HG03159 (cell line): ENCODE results near the gene EME2.

Experiments used
- ATAC-seq: cut with Tn5 transposase; IDR thresholded peaks from one replicate; pipeline ENCODE4 v1.9.1; 2021; ENCODE audit warnings: mild to moderate bottlenecking, moderate library complexity; ENCODE audit not compliant: unreplicated experiment

The EME2 gene

GRCh38 chr16:1766231-1766630 lies 6.4 kb upstream of the EME2 start:
- no peak for ATAC-seq

DNA sequence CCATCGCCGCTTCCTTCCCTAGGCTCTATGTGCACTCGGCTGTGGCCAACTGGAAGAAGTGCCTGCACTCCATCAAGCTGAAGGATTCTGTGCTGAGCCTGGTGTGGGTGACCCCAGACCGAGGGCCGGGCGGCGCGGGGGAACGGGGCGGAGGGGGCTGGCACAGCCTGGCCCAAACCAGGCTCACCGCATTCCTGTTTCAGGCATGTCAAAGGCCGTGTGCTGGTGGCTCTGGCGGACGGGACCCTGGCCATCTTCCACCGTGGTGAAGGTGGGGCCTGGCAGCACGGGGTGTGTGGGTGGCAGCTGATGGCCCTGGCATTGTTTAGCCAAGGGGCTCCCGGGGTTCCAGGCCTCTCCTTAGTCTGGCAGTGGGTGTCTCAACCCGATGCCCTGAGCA lies 5.9 kb upstream of the EME2 start:
- no peak for ATAC-seq

DNA sequence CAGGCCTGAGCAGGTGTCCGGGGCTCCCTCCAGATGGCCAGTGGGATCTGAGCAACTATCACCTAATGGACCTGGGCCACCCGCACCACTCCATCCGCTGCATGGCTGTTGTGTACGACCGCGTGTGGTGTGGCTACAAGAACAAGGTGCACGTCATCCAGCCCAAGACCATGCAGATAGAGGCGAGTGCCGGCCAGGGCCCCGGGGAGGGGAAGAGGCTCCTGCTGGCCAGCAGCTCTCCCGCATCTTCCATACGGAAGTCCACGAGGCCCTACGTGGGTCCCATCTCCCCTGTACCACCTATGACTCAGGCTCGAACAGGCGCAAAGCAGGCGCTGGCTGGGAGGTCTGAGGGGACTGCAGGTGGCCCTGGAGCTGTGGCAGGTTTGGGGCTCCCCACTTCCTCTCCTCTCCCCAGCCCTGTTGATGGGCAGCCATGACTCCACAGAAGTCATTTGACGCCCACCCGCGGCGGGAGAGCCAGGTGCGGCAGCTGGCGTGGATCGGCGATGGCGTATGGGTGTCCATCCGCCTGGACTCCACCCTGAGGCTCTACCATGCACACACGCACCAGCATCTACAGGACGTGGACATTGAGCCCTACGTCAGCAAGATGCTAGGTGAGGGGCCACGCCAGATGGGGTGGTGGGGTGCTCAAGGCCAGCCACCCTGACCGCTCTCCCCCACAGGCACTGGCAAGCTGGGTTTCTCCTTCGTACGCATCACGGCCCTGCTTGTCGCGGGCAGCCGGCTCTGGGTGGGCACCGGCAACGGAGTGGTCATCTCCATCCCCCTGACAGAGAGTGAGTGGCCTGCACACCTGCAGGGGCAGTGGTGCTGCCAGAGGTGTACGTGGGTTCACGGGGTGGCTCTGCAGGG lies 5.3 kb upstream of the EME2 start:
- no peak for ATAC-seq

DNA sequence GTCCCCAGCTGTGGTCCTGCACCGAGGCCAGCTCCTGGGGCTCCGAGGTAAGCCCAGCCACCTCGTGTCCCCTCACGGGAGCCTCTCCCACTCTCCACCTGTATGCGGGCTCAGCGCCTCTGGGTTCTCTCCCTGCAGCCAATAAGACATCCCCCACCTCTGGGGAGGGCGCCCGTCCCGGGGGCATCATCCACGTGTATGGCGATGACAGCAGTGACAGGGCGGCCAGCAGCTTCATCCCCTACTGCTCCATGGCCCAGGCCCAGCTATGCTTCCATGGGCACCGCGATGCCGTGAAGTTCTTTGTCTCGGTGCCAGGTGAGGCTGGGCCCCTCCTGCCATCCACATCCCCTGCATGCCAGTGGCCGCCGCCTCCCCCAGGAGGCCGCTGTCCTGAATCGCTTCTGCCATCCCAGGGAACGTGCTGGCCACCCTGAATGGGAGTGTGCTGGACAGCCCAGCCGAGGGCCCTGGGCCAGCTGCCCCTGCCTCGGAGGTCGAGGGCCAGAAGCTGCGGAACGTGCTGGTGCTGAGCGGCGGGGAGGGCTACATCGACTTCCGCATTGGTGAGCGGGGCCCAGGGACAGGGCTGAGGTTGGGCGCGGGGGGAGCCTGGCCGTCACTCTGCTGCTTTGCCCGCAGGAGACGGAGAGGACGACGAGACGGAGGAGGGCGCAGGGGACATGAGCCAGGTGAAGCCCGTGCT lies 4.4 kb upstream of the EME2 start:
- ATAC-seq: no peak

- no peak for ATAC-seq
These were observed 3.7 kb upstream of the EME2 start for GRCh38 chr16:1768767-1769401.

DNA sequence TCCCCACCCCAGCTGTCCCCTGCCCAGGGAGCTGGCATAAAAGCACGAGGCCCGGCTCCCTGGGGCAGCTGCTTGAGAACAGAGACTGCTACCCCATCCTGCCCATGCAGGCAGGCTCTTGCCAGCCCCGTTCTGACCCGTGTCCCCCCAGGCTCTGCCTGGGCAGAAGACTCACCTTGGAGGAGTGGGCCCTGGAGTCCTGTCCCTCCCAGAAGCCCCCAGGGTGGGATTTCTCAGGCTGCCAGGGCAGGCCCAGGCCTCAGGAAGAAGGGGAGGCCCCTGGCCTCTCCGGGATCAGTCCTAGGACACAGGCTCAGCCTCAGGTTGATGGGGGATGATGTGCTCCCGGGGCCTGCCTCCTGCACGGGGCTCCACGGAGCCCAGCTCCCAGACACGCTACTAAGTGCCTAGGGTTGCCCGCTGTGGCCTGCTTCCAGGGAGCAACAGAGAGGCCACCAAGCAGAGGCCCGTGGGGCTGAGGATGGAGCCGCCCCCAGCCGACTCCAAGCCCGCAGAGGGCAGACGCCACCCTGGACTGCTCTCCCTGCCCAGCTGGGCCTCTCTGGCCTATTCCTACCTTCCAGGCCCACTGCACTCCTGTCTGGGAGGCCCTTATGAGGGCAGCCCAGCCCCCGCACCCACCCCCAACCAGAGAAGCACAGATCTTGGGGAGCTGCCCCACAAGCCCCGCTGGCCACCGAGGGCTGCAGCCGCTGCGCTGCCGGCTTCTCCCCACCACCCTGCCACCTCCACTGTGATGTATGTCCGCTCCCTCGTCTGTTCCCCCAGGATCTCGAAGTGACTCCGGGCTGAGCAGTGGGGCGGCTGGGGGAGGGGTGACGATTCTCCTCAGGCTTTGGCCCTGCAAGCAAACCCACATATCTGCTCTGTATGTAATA lies 3.0 kb upstream of the EME2 start:
- no peak for ATAC-seq

GRCh38 chr16:1770328-1771187 lies 2.1 kb upstream of the EME2 start:
- no peak for ATAC-seq

GRCh38 chr16:1771188-1771863 lies 1.3 kb upstream of the EME2 start, which contains the start of gene NME3:
Gene NME3 (minus strand): TSS chr16:1771543. CDS start chr16:1771534, 9 bp downstream.
- no peak for ATAC-seq

DNA sequence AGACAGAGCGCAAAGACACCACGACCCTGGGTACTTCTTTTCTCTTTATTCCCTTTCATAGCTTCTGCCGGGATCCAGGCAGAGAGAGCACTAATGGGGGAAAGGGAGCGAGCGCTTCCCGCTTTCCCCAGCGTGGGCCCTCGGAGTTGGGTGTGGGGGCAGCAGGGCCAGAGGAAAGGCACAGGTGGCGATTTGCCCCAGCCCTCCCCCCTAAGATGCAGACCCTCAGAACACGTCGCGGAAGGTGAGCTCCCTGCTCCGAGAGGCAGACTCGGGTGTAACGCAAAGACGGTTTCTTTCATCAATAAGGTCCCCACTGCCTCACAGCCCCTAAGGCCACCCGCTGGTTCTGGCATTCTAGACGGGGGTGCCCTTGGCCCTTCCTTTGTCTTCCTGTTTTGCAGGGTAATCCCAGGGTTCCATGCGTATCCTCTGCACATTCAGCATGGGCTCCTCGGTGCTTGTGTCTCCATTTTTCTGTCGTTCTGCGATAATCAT lies 697 bp upstream of the EME2 start:
- ATAC-seq: no peak

DNA sequence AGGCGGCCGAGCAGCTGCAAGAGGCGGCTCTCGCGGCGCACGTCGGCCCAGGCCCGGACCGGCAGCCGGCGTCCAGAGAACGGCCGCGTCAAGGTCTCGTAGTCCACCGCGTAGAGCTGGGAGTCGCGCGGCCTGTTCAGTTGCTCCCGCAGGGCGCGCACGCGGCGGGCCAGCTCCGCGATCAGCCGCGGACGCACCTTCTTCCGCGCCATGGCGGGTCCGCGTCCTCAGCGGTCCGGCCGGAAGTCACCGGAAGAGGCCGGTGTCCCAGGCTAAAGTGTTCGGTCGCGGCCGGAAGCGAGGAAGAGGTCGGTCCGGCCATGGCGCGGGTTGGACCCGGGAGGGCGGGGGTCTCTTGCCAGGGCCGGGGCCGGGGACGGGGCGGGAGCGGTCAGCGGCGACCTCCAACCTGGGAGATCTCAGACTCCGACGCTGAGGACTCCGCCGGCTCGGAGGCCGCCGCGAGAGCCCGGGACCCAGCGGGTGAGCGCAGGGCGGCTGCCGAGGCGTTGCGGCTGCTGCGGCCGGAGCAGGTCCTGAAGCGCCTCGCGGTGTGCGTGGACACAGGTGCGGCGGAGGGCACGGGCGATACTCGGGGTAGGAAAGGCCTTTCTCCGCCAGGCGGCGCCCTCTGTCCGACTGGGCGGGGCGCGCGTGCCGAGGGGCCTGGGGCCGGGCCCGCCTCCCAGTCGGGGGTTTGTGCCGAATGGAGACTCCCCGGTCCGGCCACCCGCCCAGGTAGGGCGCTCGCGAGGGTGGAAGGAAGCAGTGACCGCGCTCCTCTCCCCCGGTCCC lies 495 bp downstream of the EME2 start, which contains the start of gene MRPS34:
TSS of gene MRPS34 (minus strand) at position 227 of the 795 bp plus-strand sequence. CDS start at position 212, 15 bp downstream.
- peak; percentile 40 for ATAC-seq

DNA sequence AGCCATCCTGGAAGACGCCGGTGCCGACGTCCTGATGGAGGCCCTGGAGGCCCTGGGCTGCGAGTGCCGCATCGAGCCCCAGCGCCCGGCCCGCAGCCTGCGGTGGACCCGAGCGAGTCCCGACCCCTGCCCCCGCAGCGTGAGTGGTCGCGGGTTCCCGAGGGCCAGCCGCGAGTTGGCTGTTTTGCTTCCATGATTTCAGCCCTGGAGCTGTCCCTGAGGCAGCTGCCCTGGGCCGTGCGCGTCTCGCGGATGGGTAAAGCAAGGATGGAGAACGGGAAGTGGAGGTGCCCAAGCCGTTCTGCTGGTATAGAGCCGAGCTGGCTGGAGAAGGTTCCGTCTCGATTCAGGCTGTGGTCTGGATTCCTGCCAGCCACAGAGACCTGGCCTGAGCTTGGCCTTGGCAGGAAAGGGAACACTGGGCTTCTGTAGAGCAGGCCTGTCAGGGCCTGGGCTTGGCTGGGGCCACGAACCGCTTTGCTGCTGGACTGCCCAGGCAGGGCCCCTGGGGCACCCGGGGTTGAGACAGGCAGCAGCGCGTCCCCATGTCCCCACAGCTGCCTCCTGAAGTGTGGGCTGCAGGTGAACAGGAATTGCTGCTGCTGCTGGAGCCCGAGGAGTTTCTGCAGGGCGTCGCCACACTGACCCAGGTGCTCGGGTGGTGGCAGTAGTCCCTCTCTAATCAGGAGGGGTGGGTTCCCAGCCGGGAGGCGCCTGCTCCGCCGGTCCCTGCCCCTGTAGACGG lies 1.3 kb downstream of the EME2 start:
- no peak for ATAC-seq

GRCh38 chr16:1774448-1774780 lies 1.8 kb downstream of the EME2 start:
- ATAC-seq: no peak

DNA sequence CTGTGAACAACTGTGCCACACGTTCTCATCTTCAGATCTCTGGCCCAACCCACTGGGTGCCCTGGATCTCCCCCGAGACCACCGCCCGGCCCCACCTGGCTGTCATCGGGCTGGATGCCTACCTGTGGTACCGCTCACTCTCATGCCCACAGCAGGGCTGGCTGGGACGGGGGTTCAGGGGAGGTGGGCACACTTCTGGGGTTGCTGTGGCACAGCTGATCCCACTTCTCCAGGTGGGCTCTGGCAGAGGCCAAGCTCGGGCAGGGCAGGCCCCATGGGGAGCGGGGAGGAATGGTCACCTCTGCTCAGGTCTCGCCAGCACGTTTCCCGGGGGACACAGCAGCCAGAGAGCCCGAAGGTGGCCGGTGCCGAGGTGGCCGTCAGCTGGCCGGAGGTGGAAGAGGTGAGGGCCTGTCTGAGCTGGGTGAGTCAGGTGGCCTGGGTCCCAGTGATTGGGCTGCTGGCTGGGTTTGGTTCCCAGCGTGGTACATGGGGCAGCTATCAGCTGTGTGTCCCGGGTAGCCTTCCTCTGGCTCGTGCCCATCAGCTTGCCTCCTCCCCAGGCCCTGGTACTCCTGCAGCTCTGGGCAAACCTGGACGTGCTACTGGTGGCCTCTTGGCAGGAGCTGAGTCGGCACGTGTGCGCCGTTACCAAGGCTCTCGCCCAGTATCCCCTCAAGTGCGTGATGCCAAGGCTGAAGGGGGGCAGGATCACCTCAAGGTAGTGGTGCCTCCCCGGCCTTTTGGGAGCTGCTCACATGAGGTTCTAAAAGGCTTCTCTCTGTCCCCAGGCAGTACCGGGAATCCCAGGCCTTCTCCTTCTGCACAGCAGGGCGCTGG lies 2.6 kb downstream of the EME2 start:
- no peak for ATAC-seq

DNA sequence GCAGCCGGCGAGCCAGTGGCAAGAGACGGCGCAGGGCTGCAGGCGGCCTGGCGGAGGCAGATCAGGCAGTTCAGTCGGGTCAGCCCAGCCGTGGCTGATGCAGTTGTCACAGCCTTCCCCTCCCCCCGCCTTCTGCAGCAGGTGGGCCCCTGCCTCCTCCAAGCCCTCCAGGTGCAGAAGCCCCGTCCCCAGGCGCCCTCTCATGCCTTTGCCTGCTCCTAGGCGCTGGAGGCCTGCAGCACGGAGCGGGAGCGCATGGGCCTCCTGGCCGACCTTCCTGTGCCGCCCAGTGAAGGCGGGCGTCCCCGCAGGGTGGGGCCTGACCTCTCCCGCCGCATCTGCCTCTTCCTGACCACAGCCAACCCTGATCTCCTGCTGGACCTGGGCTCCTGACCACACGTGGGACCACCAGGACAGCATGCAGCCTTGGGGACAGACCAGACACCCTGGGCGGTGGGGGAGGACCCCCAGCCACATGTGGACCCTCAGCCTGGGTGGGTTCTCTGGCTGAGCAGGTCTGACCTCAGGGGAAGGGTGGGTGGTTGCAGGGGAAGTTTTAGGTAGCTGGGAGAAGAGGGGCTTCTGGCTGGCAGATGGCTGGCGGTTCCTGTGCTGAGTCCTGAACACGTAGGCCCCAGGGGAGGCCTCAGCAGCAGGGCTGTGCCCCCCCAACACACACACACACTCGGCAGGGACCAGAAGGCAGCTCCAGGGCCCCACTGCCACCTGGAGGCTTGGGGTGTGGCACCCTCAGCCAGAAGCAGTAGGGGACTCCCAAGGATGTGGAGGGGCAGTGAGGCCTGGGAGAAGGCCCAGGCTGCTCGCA lies 3.4 kb downstream of the EME2 start:
- no peak for ATAC-seq

DNA sequence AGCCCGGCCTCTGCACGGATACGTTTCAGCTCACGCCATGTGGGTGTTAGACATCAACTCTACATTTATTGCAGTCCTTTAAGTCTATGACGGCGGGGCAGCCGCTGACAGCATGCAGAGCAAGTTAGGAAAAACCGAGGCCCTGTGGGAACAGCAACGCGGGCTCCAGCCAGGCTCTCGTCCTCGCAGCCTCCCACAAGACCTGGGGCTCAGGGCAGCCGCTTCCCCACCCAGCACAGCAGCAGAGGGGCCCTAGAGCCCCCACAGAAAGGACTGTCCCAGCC lies 4.0 kb downstream of the EME2 start:
- no peak for ATAC-seq

GRCh38 chr16:1776991-1777374 lies 4.4 kb downstream of the EME2 start:
- no peak for ATAC-seq
